ENCODE data around the gene KRT7.

KRT7 gene

GRCh38 chr12:52241205-52241842 lies 8.3 kb downstream of the KRT7 start:
- peaks cover 74% of the 10 kb centered on the region for H3K4me1 ChIP-seq (ENCODE audit: control insufficient read depth, insufficient read depth, low read length, unreplicated experiment)
- no peak overlapping the region for H3K27ac ChIP-seq (ENCODE audit: low read depth, low read length)
- H3K4me3 ChIP-seq (ENCODE audit: low read depth, low read length), result no peak overlapping the region
- H2AFZ ChIP-seq (ENCODE audit: low read length, unreplicated experiment), result no peak overlapping the region
- H3K36me3 ChIP-seq (ENCODE audit: insufficient read depth, low read length), result no peaks in the 10 kb centered on the region
- peaks cover 11% of the 10 kb centered on the region for H3K79me2 ChIP-seq (ENCODE audit: control insufficient read depth, insufficient read depth, low read length, unreplicated experiment)
- H3K27me3 ChIP-seq (ENCODE audit: insufficient read depth, low read length), result no peaks in the 10 kb centered on the region

DNA sequence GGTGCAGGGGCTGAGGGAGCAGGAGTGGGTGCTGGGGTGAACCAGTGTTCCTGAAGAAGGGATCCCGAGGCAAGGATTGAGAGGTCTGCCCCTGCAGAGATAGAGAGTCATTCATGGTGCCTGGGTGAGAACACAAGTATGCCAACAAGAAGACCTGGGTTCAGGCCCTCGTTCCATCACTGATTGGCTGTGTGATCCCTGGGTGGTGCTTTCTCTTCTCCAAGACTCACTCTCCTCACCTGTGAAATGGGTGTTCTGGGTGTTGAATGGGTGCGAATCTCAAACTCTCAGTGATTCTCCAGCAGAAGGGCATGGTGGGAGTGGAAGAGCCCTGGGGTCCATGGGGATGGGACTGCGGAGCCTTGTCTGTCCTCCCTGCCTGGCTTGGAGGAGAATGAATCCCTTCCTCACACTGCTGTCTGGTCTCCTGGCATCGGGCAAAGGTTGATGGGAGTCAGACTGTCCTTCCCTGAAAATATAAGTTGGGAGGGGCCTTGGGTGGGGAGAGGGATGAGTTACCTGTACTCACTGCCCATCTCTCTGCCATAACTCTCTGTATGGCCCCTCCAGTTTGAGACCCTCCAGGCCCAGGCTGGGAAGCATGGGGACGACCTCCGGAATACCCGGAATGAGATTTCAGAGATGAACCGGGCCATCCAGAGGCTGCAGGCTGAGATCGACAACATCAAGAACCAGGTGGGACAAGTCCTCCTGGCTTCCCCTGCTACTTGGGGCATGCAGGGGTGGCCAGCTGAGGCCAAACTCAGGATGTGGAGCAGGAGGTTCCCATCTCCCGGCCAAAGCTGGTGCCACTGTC lies 9.6 kb downstream of the KRT7 start:
- H3K4me3 ChIP-seq (ENCODE audit: low read depth, low read length), result no peak overlapping the region
- H3K4me1 ChIP-seq (ENCODE audit: control insufficient read depth, insufficient read depth, low read length, unreplicated experiment), result peaks cover 76% of the 10 kb centered on the region
- peak overlapping the region; percentile 87; the same call in 1 of the 2 replicates for H3K27ac ChIP-seq (ENCODE audit: low read depth, low read length)
- H3K36me3 ChIP-seq (ENCODE audit: insufficient read depth, low read length), result no peaks in the 10 kb centered on the region
- no peaks in the 10 kb centered on the region for H3K27me3 ChIP-seq (ENCODE audit: insufficient read depth, low read length)
- no peak overlapping the region for H2AFZ ChIP-seq (ENCODE audit: low read length, unreplicated experiment)
- peaks cover 11% of the 10 kb centered on the region for H3K79me2 ChIP-seq (ENCODE audit: control insufficient read depth, insufficient read depth, low read length, unreplicated experiment)

DNA sequence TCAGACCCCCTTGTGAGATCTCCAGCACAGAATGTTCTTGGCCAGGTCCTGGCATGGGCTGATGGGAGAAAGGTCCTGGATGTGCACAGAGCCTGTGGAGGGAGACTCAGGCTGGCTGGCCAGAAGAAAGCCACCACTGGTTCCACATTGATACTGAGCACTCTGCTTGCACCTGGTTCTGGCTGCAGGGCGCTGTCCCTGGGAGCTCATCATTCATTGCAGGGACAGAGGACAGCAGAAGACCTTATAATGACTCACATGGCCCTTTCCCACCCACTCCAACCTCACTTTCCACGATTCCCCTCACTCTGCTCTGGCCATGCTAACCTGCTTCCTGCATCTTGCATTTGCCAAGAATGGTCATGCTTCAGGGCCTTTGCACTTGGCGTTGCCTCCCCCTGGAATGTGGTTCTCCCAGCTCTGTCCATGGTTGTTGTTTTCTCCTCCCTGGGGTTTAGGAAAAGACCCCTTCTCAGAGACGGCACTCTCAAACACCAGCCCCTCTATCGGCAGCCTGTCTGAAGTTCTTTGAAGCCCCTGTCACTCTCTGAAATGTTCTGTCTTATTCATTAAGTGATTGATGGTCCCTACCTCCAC lies 10.3 kb downstream of the KRT7 start:
- no peaks in the 10 kb centered on the region for H3K27me3 ChIP-seq (ENCODE audit: insufficient read depth, low read length)
- H3K36me3 ChIP-seq (ENCODE audit: insufficient read depth, low read length), result no peaks in the 10 kb centered on the region
- peaks cover 73% of the 10 kb centered on the region for H3K4me1 ChIP-seq (ENCODE audit: control insufficient read depth, insufficient read depth, low read length, unreplicated experiment)
- peaks cover 11% of the 10 kb centered on the region for H3K79me2 ChIP-seq (ENCODE audit: control insufficient read depth, insufficient read depth, low read length, unreplicated experiment)
- peak overlapping the region; percentile 87 for H3K27ac ChIP-seq (ENCODE audit: low read depth, low read length)
- no peak overlapping the region for H3K4me3 ChIP-seq (ENCODE audit: low read depth, low read length)
- H2AFZ ChIP-seq (ENCODE audit: low read length, unreplicated experiment), result no peak overlapping the region

- H2AFZ ChIP-seq (ENCODE audit: low read length, unreplicated experiment), result peak overlapping the region; percentile 8
- peaks cover 11% of the 10 kb centered on the region for H3K79me2 ChIP-seq (ENCODE audit: control insufficient read depth, insufficient read depth, low read length, unreplicated experiment)
- H3K36me3 ChIP-seq (ENCODE audit: insufficient read depth, low read length), result no peaks in the 10 kb centered on the region
- H3K4me1 ChIP-seq (ENCODE audit: control insufficient read depth, insufficient read depth, low read length, unreplicated experiment), result peaks cover 66% of the 10 kb centered on the region
- peak overlapping the region; percentile 87 for H3K27ac ChIP-seq (ENCODE audit: low read depth, low read length)
- peak overlapping the region; percentile 18 for H3K4me3 ChIP-seq (ENCODE audit: low read depth, low read length)
- no peaks in the 10 kb centered on the region for H3K27me3 ChIP-seq (ENCODE audit: insufficient read depth, low read length)
These were observed 11.0 kb downstream of the KRT7 start for GRCh38 chr12:52243856-52244614.

DNA sequence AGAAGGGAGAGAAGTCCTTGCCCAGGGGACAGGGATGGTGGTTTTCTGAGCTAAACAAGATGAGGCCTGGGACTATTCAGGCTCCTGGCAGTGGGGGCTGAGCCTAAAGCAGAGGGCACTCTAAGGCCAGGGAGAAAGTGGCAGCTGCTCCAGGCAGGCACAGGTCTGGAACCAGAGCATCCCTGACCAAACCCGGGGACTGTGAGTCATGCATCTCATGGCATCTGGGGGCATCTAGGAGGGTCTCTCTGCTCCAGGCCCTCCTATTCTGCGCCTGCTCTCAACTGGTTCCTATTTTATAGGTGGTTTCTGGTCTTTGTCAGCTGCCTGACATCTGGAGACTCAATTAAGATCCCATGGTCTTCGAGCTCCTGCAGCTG lies 11.6 kb downstream of the KRT7 start:
- H3K27me3 ChIP-seq (ENCODE audit: insufficient read depth, low read length), result no peaks in the 10 kb centered on the region
- peak overlapping the region; percentile 87 for H3K27ac ChIP-seq (ENCODE audit: low read depth, low read length)
- H3K4me3 ChIP-seq (ENCODE audit: low read depth, low read length), result peak overlapping the region; percentile 18
- no peaks in the 10 kb centered on the region for H3K36me3 ChIP-seq (ENCODE audit: insufficient read depth, low read length)
- peaks cover 11% of the 10 kb centered on the region for H3K79me2 ChIP-seq (ENCODE audit: control insufficient read depth, insufficient read depth, low read length, unreplicated experiment)
- no peak overlapping the region for H2AFZ ChIP-seq (ENCODE audit: low read length, unreplicated experiment)
- H3K4me1 ChIP-seq (ENCODE audit: control insufficient read depth, insufficient read depth, low read length, unreplicated experiment), result peaks cover 60% of the 10 kb centered on the region

- no peaks in the 10 kb centered on the region for H3K36me3 ChIP-seq (ENCODE audit: insufficient read depth, low read length)
- H2AFZ ChIP-seq (ENCODE audit: low read length, unreplicated experiment), result no peak overlapping the region
- H3K79me2 ChIP-seq (ENCODE audit: control insufficient read depth, insufficient read depth, low read length, unreplicated experiment), result peaks cover 11% of the 10 kb centered on the region
- H3K4me1 ChIP-seq (ENCODE audit: control insufficient read depth, insufficient read depth, low read length, unreplicated experiment), result peaks cover 59% of the 10 kb centered on the region
- no peaks in the 10 kb centered on the region for H3K27me3 ChIP-seq (ENCODE audit: insufficient read depth, low read length)
- H3K27ac ChIP-seq (ENCODE audit: low read depth, low read length), result peak overlapping the region; percentile 87; the same call in 1 of the 2 replicates
- 0 out of 2 replicates have a peak overlapping the region, but pooled peaks have one; percentile 18 for H3K4me3 ChIP-seq (ENCODE audit: low read depth, low read length)
These were observed 12.4 kb downstream of the KRT7 start for GRCh38 chr12:52245259-52245961.

- Histone ChIP-seq H3K27ac (ENCODE audit: low read depth, low read length) (peak overlapping the region; percentile 87), H3K79me2 (ENCODE audit: control insufficient read depth, insufficient read depth, low read length, unreplicated experiment) (peaks cover 11% of the 10 kb centered on the region), H3K4me3 (ENCODE audit: low read depth, low read length) (peak overlapping the region; percentile 36; the same call in 1 of the 2 replicates), H3K36me3 (ENCODE audit: insufficient read depth, low read length) (no peaks in the 10 kb centered on the region), H3K27me3 (ENCODE audit: insufficient read depth, low read length) (no peaks in the 10 kb centered on the region), H2AFZ (ENCODE audit: low read length, unreplicated experiment) (no peak overlapping the region), H3K4me1 (ENCODE audit: control insufficient read depth, insufficient read depth, low read length, unreplicated experiment) (peaks cover 58% of the 10 kb centered on the region)
These were observed 13.0 kb downstream of the KRT7 start for GRCh38 chr12:52245962-52246569.

- peak overlapping the region; percentile 36; the same call in 1 of the 2 replicates for H3K4me3 ChIP-seq (ENCODE audit: low read depth, low read length)
- peaks cover 52% of the 10 kb centered on the region for H3K4me1 ChIP-seq (ENCODE audit: control insufficient read depth, insufficient read depth, low read length, unreplicated experiment)
- no peak overlapping the region for H2AFZ ChIP-seq (ENCODE audit: low read length, unreplicated experiment)
- H3K27ac ChIP-seq (ENCODE audit: low read depth, low read length), result peak overlapping the region; percentile 87
- H3K27me3 ChIP-seq (ENCODE audit: insufficient read depth, low read length), result no peaks in the 10 kb centered on the region
- no peaks in the 10 kb centered on the region for H3K36me3 ChIP-seq (ENCODE audit: insufficient read depth, low read length)
- H3K79me2 ChIP-seq (ENCODE audit: control insufficient read depth, insufficient read depth, low read length, unreplicated experiment), result peaks cover 11% of the 10 kb centered on the region
These were observed 13.9 kb downstream of the KRT7 start for GRCh38 chr12:52246720-52247621.
